HG03520 (cell line): ENCODE data around the gene TUBB4B.

ENCODE experiments used
- ATAC-seq: cut with Tn5 transposase; IDR thresholded peaks from one replicate; pipeline ENCODE4 v1.9.1; 2021; ENCODE audit warnings: mild to moderate bottlenecking, moderate library complexity; ENCODE audit not compliant: unreplicated experiment

The TUBB4B gene

DNA sequence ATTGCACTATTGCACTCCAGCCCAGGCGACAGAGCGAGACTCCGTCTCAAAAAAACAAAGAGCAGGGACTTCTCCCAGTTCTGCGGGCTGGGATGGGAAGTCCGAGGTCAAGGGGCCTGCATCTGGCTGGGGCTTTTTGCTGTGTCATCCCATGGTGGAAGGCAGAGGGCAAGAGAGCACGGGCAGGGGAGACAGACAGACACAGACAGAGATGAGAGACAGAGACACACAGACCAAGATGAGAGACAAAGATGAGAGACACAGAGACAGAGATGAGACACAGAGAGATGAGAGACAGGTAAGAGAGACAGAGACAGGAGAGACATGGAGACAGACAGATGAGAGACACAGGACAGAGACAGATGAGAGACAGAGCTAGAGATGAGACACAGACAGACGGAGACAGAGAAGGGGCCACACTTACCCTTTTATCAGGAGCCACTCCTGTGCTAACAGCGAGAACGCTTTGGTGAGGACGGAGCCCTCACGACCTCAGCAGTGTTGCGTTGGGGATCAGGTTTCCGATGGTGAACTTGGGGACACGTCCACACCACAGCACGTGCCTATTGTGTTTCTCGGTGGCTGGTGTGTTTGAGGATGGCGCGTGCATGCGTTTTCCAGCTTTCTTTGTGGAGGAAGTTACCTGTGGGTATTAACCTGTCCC, 27.6 kb downstream of the TUBB4B start:
- ATAC-seq = no peak

- ATAC-seq = no peak
Measured at GRCh38 chr9:137269231-137269772, 28.2 kb downstream of the TUBB4B start.

DNA sequence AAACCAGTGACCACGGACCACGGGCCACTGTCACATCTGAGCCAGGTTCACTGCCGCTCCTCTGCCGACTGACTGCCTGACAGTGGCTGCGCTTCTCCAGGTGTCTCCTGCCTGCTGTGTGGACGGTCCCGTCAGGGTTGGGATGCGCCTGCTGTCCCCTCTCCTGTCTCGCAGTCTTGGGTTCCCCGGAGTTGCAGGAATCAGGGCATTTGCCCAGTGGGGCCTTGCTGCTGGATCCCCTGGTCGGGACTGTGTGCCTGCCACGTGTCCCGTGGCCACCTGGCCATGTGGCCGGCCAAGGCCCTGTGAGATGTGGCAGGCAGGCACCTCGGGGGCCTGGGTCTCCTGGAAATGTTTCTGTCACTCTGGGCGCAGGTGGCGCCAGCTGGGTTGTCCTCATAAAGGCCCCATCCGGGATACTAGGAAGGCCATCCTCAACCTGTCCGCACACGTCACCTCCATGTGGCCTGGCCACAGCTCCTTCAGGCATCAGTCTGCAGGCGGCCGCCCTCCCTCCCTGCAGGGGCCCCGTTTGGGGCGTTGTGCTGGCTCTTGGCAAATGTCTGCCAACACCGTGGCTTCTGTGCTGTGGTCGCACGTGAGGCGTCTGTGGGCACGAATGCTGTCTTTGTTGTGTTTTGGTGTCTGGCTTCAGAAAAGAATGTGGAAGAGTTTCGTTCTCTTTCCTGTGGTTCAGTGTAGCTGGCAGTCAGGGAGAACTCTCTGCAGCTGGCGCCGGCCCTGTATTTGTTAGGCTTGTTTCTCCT, 30.0 kb downstream of the TUBB4B start:
- ATAC-seq = no peak

GRCh38 chr9:137271696-137272076, 30.6 kb downstream of the TUBB4B start:
- ATAC-seq = no peak

GRCh38 chr9:137272241-137273094, 31.4 kb downstream of the TUBB4B start:
- ATAC-seq = no peak

DNA sequence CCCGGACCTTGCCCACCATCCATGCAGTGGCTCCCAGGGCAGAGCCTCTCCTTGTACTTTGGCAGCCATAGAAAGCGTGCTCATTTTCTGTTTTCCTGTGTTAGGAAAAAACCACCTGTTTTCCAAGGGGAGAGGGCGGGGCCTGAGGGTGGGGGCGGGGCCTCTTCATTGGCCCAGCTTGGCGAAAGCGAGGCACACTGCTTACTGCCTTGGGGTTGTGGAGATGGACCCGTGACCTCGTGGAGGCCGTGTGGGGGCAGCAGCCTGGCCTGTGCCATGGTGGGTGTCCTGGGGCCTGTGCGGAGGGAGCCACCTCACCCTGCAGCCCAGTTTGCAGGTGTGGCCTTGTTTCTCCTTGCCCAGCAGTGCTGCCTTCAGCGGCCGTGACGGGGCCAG, 32.0 kb downstream of the TUBB4B start:
- ATAC-seq = no peak

DNA sequence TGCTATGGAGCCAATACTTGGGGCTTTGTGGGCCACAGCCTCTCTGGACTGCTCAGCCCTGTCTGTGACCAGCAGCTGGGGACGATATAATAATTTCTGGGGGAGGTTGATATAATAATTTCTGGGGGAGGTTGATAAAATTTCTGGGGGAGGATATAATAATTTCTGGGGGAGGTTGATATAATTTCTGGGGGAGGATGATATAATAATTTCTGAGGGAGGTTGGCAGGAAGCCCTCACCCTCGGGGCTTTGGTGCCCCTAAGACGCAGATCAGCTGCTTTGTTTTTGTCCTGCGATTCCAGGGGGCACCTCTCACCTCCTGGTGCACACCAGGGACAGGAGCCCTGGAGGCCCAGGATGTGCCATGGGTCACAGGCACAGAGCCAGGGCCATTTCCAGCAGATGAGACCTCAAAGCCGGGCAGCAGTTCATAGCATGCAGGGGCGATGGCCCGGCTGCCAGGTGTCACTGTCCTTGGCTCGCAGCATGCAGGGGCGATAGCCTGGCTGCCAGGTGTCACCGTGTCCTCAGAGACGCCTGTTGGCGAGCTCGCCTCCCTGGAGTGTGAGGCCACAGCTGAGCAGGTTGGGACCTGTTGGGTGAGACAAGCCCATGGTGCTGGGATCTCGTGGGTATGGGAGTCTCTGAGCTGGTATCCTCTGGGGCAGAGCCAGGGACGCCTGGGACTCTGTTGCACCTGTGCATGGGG, 32.7 kb downstream of the TUBB4B start:
- no peak for ATAC-seq

GRCh38 chr9:137275203-137275587, 34.1 kb downstream of the TUBB4B start:
- no peak for ATAC-seq

DNA sequence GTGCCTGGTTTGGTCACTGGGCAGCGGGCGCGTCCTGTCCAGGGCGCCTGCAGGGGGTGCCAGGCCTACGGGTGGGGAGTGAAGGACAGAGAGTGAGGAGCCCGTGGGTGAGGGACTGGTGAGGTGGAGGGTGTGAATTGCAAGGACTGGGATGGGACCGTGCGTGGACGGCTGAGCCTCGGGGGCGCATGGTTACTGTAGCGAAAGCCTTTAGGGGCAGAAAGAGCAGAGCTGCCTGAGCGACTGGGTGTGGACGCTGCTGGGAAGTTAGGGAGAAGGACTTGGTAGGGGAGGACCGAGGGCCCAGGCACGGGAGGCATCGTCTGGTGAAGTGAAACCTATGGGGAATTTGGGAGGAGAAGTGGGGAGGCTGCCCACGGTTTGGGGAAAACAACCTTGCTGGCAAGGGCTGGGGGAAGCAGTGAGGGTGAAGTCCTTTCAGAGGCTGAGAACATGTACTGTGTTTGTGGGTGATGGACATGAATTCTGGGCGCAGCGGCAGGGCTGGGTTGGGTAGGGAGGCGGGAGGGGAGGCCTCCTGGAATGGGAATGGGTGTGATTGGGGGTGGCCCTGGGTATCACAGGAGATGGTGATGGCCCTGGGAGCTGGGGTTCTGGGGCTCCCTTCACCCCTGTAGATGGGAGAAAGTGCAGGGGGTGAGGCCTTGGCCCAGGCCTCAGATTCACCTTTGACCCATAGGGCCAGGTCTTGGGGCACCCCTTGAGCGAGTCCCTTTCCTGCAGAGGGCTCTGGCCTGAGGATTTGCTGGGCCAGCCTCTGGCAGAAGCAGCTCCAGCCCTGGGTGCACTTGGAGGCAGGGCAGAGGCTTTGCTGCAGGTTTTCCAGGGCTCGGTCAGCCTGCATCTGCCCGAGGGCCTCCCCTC, 34.7 kb downstream of the TUBB4B start:
- no peak for ATAC-seq

GRCh38 chr9:137276473-137277328, 35.6 kb downstream of the TUBB4B start:
- no peak for ATAC-seq

DNA sequence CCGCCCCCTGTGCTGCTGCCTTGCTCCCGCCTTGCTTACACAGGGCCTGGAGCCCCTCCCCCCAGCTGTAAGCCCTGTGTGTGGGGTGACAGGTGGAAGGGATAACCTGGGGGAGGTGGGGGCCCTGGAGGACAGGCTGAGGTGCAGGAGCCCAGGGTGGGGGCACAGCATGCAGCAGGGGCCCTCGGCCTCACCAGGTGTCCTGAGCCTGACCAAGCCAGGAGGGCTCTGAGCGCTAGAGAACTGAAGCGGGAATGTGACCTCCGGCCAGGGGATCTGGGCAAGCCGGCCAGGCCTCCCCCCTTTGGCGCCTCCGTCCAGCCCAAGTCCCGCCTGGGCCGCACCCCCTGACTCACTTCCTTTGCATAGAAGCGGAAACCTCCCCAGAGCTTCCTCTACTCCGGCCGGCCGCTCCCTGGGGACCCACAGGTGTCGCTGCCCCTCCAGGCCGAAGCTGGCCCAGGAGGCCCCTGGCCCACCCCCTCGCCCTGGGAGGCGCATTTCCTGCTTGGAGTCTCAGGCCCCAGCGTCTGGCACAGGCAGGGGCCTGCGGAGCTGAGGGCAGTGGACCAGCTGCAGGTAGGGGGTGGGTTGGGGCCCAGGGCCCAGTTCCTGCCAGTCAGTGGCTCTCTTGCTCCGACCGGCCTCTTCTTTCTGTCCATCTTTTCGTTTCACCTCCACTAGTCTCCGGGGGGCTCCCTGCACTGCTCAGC, 36.4 kb downstream of the TUBB4B start, which contains the start of gene TOR4A:
Gene TOR4A, plus strand, starts transcription at position 398 of the 713 bp plus-strand sequence. CDS start 964 bp downstream, outside the sequence.
- peak; percentile 48 for ATAC-seq

- peak; percentile 5 for ATAC-seq
Measured at GRCh38 chr9:137278061-137278701, 37.1 kb downstream of the TUBB4B start.

- ATAC-seq = no peak
Measured at GRCh38 chr9:137278721-137279711, 37.9 kb downstream of the TUBB4B start.

GRCh38 chr9:137279741-137280473, 38.8 kb downstream of the TUBB4B start:
- ATAC-seq = no peak

DNA sequence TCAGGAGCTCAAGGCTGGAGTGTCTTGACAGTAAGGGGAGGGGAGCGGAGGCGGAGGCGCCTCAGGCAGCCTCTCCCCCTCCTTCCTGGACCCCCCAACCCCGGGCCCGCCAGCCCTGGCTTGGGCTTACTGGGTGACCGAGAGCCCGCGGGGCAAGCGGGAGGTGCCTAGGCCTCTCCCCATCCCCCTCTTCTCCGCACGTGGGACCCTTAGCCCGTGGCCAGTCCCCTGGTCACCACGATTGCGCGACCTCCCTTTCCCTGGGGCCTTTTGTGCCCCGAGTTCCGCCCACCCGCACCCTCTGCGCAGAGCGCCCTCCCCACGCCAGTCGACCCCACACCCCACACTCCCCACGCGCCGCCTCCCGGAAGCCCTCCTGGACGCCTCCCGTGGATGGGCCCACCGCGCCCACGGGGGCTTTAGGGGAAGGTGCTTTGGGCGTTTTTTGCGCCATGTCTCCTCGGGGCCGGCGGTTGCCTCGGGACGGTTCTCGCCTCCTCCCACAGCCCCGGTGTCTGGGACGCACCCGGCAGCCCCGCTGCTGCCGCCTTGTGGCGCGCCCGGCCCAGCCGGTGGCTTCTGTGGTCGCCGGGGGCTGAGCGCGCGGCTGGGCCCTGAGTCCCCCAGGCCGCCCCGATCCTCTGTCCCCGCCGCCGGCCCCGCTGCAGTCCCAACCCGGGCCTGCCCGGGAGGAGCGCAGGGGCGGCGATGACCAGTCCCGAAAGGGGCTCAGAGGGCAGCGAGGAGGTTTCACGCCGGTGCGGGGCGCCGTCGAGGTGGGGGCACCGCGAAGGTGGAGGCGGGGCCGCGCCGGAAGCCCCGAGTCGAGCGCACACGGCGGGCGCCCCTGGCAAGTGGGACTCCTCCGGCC, 39.6 kb downstream of the TUBB4B start:
- ATAC-seq = no peak
